ENCODE data around the gene BCL11B. TPM values are rescaled to one million over a fixed set of nuclear protein-coding genes. Genes with fewer than 3 reads are reported as not detected.

Gene BCL11B
- polyA plus RNA-seq, 1 experiment, result not detected

GRCh38 chr14:99169776-99170356 is 102.1 kb downstream of the BCL11B start:
- no peak for DNase-seq (ENCODE audit: low read depth)
- TF ChIP-seq CTCF (IDR thresholded peaks at IDR 0.05; ENCODE audit: insufficient read depth, low read depth, low read length), result no peak
- CTCF ChIA-PET, result no interaction called here
- Histone ChIP-seq H3K36me3 (ENCODE audit: control insufficient read depth, insufficient read depth, low read length) (no peaks in the 10 kb centered on the region), H3K27me3 (ENCODE audit: control insufficient read depth, insufficient read depth, low read length) (no peaks in the 10 kb centered on the region), H3K4me3 (ENCODE audit: low read depth, low read length) (no peak overlapping the region)
- POLR2A ChIA-PET, result no interaction called here

- no peak overlapping the region for H3K4me3 ChIP-seq (ENCODE audit: low read depth, low read length)
- no peaks in the 10 kb centered on the region for H3K36me3 ChIP-seq (ENCODE audit: control insufficient read depth, insufficient read depth, low read length)
- CTCF ChIA-PET, result no interaction called here
- no peak for TF ChIP-seq CTCF (IDR thresholded peaks at IDR 0.05; ENCODE audit: insufficient read depth, low read depth, low read length)
- POLR2A ChIA-PET, result no interaction called here
- DNase-seq (ENCODE audit: low read depth), result no peak
- no peaks in the 10 kb centered on the region for H3K27me3 ChIP-seq (ENCODE audit: control insufficient read depth, insufficient read depth, low read length)
Observed at GRCh38 chr14:99168330-99168729, 103.7 kb downstream of the BCL11B start.

- DNase-seq (ENCODE audit: low read depth), result no peak
- no peak for TF ChIP-seq CTCF (IDR thresholded peaks at IDR 0.05; ENCODE audit: insufficient read depth, low read depth, low read length)
- POLR2A ChIA-PET, result no interaction called here
- H3K27me3 ChIP-seq (ENCODE audit: control insufficient read depth, insufficient read depth, low read length), result no peaks in the 10 kb centered on the region
- H3K36me3 ChIP-seq (ENCODE audit: control insufficient read depth, insufficient read depth, low read length), result no peaks in the 10 kb centered on the region
- H3K4me3 ChIP-seq (ENCODE audit: low read depth, low read length), result no peak overlapping the region
- CTCF ChIA-PET, result no interaction called here
Observed at GRCh38 chr14:99166506-99166905, 105.5 kb downstream of the BCL11B start.

GRCh38 chr14:99164712-99165111 is 107.3 kb downstream of the BCL11B start:
- TF ChIP-seq CTCF (IDR thresholded peaks at IDR 0.05; ENCODE audit: insufficient read depth, low read depth, low read length), result no peak
- no peaks in the 10 kb centered on the region for H3K27me3 ChIP-seq (ENCODE audit: control insufficient read depth, insufficient read depth, low read length)
- POLR2A ChIA-PET, result no interaction called here
- CTCF ChIA-PET, result no interaction called here
- no peak for DNase-seq (ENCODE audit: low read depth)
- H3K4me3 ChIP-seq (ENCODE audit: low read depth, low read length), result no peak overlapping the region
- H3K36me3 ChIP-seq (ENCODE audit: control insufficient read depth, insufficient read depth, low read length), result no peaks in the 10 kb centered on the region

GRCh38 chr14:99163446-99163845 is 108.6 kb downstream of the BCL11B start:
- no peak overlapping the region for H3K4me3 ChIP-seq (ENCODE audit: low read depth, low read length)
- CTCF ChIA-PET, result no interaction called here
- POLR2A ChIA-PET, result no interaction called here
- TF ChIP-seq CTCF (IDR thresholded peaks at IDR 0.05; ENCODE audit: insufficient read depth, low read depth, low read length), result no peak
- DNase-seq (ENCODE audit: low read depth), result no peak
- H3K27me3 ChIP-seq (ENCODE audit: control insufficient read depth, insufficient read depth, low read length), result no peaks in the 10 kb centered on the region
- H3K36me3 ChIP-seq (ENCODE audit: control insufficient read depth, insufficient read depth, low read length), result no peaks in the 10 kb centered on the region

Measured in BJ (cell line).